ENCODE measurements around the gene RAB20.

DNA sequence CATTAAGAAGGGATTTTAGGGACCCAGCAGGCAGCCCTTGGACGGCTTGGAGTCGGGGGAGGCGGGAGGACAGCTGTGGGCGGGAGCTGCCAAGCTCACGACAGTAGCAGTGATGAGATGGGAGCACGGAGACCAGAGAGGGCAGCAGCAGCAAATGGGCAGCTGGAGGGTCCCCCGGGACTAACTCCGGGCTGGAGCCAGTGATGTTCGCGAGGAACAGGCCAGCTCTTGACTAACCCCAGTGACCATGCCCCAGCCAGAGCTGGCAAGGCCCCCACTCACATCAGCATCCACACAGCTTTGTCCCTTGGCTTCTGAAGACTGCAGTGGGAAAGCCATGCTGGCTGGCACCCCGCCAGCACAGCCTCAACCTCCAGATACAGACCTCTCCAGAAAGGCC lies 81.9 kb downstream of the RAB20 start:
- TF ChIP-seq, protein P1, sequence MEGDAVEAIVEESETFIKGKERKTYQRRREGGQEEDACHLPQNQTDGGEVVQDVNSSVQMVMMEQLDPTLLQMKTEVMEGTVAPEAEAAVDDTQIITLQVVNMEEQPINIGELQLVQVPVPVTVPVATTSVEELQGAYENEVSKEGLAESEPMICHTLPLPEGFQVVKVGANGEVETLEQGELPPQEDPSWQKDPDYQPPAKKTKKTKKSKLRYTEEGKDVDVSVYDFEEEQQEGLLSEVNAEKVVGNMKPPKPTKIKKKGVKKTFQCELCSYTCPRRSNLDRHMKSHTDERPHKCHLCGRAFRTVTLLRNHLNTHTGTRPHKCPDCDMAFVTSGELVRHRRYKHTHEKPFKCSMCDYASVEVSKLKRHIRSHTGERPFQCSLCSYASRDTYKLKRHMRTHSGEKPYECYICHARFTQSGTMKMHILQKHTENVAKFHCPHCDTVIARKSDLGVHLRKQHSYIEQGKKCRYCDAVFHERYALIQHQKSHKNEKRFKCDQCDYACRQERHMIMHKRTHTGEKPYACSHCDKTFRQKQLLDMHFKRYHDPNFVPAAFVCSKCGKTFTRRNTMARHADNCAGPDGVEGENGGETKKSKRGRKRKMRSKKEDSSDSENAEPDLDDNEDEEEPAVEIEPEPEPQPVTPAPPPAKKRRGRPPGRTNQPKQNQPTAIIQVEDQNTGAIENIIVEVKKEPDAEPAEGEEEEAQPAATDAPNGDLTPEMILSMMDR (IDR thresholded peaks at IDR 0.05; ENCODE audit: poor library complexity, severe bottlenecking): no peak
- TF ChIP-seq EZH2 (IDR thresholded peaks at IDR 0.05; ENCODE audit: borderline replicate concordance, insufficient read depth, low read length, poor library complexity, severe bottlenecking) (no peak), RAD21 (conservative IDR thresholded peaks at IDR 0.05) (no peak), POLR2AphosphoS5 (IDR thresholded peaks at IDR 0.05) (no peak)
